SK-N-SH (cell line): Measurements from ENCODE around the gene FADS1.

Source experiments
- CTCF ChIP-seq: fragments of 200-600 bp; sonication (generic); IDR thresholded peaks from 2 replicates; pipeline ENCODE4 v1.6.1; 2017; ENCODE audit warnings: antibody characterized with exemption, mild to moderate bottlenecking, moderate library complexity
- EZH2phosphoT487 ChIP-seq: fragments of 200-600 bp; sonication (generic); IDR thresholded peaks from 2 replicates; pipeline ENCODE4 v1.6.1; 2017; ENCODE audit warnings: low read depth, mixed run types, mild to moderate bottlenecking, antibody characterized with exemption, moderate library complexity, borderline replicate concordance
- JUND ChIP-seq: IDR thresholded peaks from 2 replicates; pipeline ENCODE4 v1.4.0; 2012
- POLR2AphosphoS5 ChIP-seq: IDR thresholded peaks from 2 replicates; pipeline ENCODE4 v1.6.1; 2012; ENCODE audit warnings: low read depth, low read length
- REST ChIP-seq: IDR thresholded peaks from 2 replicates; pipeline ENCODE4 v1.6.1; 2012; ENCODE audit warnings: mild to moderate bottlenecking, low read depth, low read length, moderate library complexity
- TAF1 ChIP-seq: IDR thresholded peaks from 2 replicates; pipeline ENCODE4 v1.6.1; 2012; ENCODE audit warnings: low read depth, mild to moderate bottlenecking, low read length, moderate library complexity, borderline replicate concordance
- TCF12 ChIP-seq: IDR thresholded peaks from 2 replicates; pipeline ENCODE4 v1.4.0; 2012
- TF ChIP-seq, protein P1 (sequence below): IDR thresholded peaks from 2 replicates; pipeline ENCODE4 v1.4.0; 2012; ENCODE audit warnings: low read depth, borderline replicate concordance
- TF ChIP-seq, protein P2 (sequence below): IDR thresholded peaks from 2 replicates; pipeline ENCODE4 v1.4.0; 2012; ENCODE audit warnings: low read depth

GRCh38 chr11:61815790-61816735 is 740 bp downstream of the FADS1 start:
- TF ChIP-seq CTCF = no peak
- TF ChIP-seq, protein P1, sequence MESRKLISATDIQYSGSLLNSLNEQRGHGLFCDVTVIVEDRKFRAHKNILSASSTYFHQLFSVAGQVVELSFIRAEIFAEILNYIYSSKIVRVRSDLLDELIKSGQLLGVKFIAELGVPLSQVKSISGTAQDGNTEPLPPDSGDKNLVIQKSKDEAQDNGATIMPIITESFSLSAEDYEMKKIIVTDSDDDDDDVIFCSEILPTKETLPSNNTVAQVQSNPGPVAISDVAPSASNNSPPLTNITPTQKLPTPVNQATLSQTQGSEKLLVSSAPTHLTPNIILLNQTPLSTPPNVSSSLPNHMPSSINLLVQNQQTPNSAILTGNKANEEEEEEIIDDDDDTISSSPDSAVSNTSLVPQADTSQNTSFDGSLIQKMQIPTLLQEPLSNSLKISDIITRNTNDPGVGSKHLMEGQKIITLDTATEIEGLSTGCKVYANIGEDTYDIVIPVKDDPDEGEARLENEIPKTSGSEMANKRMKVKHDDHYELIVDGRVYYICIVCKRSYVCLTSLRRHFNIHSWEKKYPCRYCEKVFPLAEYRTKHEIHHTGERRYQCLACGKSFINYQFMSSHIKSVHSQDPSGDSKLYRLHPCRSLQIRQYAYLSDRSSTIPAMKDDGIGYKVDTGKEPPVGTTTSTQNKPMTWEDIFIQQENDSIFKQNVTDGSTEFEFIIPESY = no peak
- no peak for TF ChIP-seq EZH2phosphoT487
- TF ChIP-seq POLR2AphosphoS5 = no peak
- TF ChIP-seq REST = no peak
- TF ChIP-seq, protein P2, sequence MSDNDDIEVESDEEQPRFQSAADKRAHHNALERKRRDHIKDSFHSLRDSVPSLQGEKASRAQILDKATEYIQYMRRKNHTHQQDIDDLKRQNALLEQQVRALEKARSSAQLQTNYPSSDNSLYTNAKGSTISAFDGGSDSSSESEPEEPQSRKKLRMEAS = no peak
- no peak for TF ChIP-seq JUND
- no peak for TF ChIP-seq TAF1
- TF ChIP-seq TCF12 = no peak
